ENCODE results near the gene TRIAP1.
"Not testable (repeated sequence)": the region's sequence is repeated elsewhere in the genome, so short reads cannot be mapped to it uniquely, and the experiment has no call there.

TRIAP1 gene
- total RNA-seq: 12.9 to 24.0 (median 20.9) reads per million in 3 donors

DNA sequence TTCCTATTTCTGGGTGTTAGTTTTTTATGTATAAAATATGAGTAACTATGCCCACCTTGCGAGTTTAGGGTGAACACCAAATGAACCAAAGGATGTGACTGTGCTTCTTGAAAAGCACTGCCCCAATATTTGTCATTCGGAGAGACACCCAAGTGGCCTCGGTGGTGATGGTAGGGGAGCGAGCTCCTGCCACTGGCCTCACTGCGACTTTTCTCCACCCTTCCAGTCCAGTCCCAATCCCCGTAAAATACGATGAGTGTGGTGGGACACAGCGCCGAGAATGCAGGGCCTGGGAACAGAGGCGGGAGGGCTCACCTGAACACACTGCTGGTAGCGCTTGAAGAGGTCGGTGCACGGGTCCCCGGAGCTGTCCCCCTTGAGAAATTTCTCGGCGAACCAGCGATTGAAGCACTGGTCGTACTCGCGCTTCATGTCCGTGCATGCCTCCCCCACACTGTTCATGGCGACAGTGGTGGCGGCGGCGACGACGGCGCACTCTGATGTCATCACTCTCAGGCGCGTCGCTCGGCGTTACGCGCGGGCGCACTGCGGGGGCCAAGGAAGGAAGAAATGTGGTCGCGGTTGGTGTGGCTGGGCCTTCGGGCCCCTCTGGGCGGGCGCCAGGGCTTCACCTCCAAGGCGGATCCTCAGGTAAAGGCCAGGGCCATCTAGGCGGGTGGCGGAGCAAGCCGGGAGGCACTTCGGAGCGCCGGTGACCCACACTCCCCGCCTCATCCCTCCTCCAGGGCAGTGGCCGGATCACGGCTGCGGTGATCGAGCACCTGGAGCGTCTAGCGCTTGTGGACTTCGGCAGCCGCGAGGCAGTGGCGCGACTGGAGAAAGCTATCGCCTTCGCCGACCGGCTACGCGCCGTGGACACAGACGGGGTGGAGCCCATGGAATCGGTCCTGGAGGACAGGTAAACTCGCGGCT is at the start of gene TRIAP1, which contains the start of gene GATC:
Gene TRIAP1, minus strand, starts transcription at position 474 of the 933 bp plus-strand sequence. Its CDS starts 12 bp downstream, at position 462.
Gene GATC, plus strand, starts transcription at position 534 of the 933 bp plus-strand sequence. Its CDS starts 37 bp downstream, at position 571.
- Histone ChIP-seq H3K4me3 (ENCODE audit: insufficient read depth, low read depth, low read length, poor library complexity, severe bottlenecking) (peak within 1 kb of the TSS; percentile 99), H3K4me1 (ENCODE audit: control insufficient read depth, insufficient read depth, low read length, poor library complexity, severe bottlenecking) (peaks cover 7% of the 10 kb centered on the region), H3K27me3 (replicated peaks; ENCODE audit: control insufficient read depth, insufficient read depth, low read length, poor library complexity, severe bottlenecking) (no peaks in the 10 kb centered on the region), H3K9me3 (ENCODE audit: control insufficient read depth, low read length) (no peaks in the 10 kb centered on the region), H3K36me3 (ENCODE audit: control insufficient read depth, insufficient read depth, low read length) (peaks cover 14% of the 10 kb centered on the region), H3K27ac (ENCODE audit: insufficient read depth, low read length, poor library complexity, severe bottlenecking) (peak within 1 kb of the TSS; percentile 85)
- DNase-seq: peak; percentile 75 to 79 (median 79)

DNA sequence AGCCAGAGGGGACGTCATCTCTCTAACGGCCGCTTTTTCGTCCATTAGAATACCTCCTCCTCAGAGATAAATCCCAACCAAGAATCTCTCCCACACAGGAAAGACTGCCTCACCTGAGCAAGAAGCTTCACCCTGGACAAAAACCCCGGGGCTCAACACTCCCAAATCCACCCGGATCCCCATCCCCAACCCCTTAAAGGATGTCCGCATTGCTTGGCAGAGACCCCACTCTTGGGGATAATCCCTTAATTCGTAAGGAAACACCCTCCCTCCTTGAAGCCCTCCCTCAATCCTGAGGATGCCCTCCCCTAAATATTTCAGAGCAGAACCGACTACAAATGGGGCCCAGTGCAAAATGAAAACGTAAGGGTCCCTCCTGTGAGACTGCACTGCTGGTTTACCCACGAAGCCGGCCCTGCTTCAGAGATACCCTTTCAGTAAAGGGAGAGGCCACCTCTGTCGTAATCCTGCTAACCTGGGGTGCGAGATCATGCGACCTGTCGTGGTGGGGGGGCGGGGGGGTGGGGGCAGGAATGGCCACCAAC is 49.1 kb upstream of the TRIAP1 start:
- H3K9me3 ChIP-seq (ENCODE audit: control insufficient read depth, low read length): no peaks in the 10 kb centered on the region
- H3K27ac ChIP-seq (ENCODE audit: insufficient read depth, low read length, poor library complexity, severe bottlenecking): peak overlapping the region; percentile 81
- DNase-seq: no peak
- no peaks in the 10 kb centered on the region for H3K36me3 ChIP-seq (ENCODE audit: control insufficient read depth, insufficient read depth, low read length)
- peaks cover 16% of the 10 kb centered on the region for H3K4me1 ChIP-seq (ENCODE audit: control insufficient read depth, insufficient read depth, low read length, poor library complexity, severe bottlenecking)
- no peaks in the 10 kb centered on the region for H3K27me3 ChIP-seq (replicated peaks; ENCODE audit: control insufficient read depth, insufficient read depth, low read length, poor library complexity, severe bottlenecking)
- H3K4me3 ChIP-seq (ENCODE audit: insufficient read depth, low read depth, low read length, poor library complexity, severe bottlenecking): peak overlapping the region; percentile 91

DNA sequence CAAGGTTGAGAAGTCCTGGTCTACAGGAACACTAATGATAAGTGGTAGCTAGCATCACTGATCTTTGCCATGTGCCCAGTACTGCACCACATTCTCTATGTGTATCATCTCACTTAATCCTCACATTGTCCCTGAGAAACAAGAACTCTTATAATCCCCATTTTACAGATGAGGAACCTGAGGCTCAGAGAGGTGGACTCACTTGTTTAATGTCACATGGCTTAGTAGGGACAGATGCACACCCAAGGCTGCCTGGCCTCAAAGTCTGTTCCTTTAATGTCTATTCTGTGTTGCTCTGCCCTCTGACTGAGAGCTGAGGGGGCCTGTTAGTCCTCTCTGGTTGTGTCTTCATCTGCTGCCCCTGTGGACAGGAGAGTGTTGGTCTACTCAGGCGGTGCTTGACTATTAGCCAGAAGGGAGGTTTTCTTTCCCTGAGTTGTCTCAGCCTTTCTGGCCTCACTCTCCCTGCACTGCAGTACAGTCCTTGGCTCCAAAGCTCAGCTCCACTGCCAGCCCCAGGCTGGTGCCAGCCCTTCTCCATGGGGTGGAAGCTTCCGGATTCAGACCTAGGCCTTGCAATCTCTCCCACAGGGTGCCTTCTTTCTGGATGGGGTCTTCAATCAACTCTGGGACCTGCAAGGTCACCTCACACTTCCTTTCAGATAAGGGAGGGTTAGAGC is 44.8 kb upstream of the TRIAP1 start:
- DNase-seq: no peak
- H3K27me3 ChIP-seq (replicated peaks; ENCODE audit: control insufficient read depth, insufficient read depth, low read length, poor library complexity, severe bottlenecking): no peaks in the 10 kb centered on the region
- peaks cover 4% of the 10 kb centered on the region for H3K4me1 ChIP-seq (ENCODE audit: control insufficient read depth, insufficient read depth, low read length, poor library complexity, severe bottlenecking)
- H3K4me3 ChIP-seq (ENCODE audit: insufficient read depth, low read depth, low read length, poor library complexity, severe bottlenecking): no peak overlapping the region
- H3K9me3 ChIP-seq (ENCODE audit: control insufficient read depth, low read length): no peaks in the 10 kb centered on the region
- no peak overlapping the region for H3K27ac ChIP-seq (ENCODE audit: insufficient read depth, low read length, poor library complexity, severe bottlenecking)
- H3K36me3 ChIP-seq (ENCODE audit: control insufficient read depth, insufficient read depth, low read length): no peaks in the 10 kb centered on the region

DNA sequence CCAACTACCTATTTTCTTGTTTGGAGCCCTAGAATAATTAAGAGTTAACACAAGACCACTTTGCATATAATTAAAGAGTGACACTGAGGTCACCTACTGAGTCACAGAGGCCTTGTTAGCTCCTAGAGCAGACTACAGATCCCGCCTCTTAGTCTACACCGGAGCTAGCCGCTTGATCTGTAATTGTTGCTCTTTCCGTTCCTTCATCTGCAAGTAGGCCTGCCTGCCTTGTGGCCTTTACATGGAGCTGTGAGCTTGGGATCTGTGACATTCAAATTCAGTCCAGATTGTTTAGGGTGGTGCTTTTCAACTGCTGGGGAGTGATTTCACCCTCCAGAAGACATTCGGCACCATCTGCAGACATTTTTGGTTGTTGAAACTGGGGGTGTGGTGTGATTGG is 44.1 kb upstream of the TRIAP1 start:
- H3K27ac ChIP-seq (ENCODE audit: insufficient read depth, low read length, poor library complexity, severe bottlenecking): no peak overlapping the region
- no peaks in the 10 kb centered on the region for H3K36me3 ChIP-seq (ENCODE audit: control insufficient read depth, insufficient read depth, low read length)
- DNase-seq: no peak
- H3K9me3 ChIP-seq (ENCODE audit: control insufficient read depth, low read length): no peaks in the 10 kb centered on the region
- no peaks in the 10 kb centered on the region for H3K27me3 ChIP-seq (replicated peaks; ENCODE audit: control insufficient read depth, insufficient read depth, low read length, poor library complexity, severe bottlenecking)
- no peak overlapping the region for H3K4me3 ChIP-seq (ENCODE audit: insufficient read depth, low read depth, low read length, poor library complexity, severe bottlenecking)
- peaks cover 3% of the 10 kb centered on the region for H3K4me1 ChIP-seq (ENCODE audit: control insufficient read depth, insufficient read depth, low read length, poor library complexity, severe bottlenecking)

DNA sequence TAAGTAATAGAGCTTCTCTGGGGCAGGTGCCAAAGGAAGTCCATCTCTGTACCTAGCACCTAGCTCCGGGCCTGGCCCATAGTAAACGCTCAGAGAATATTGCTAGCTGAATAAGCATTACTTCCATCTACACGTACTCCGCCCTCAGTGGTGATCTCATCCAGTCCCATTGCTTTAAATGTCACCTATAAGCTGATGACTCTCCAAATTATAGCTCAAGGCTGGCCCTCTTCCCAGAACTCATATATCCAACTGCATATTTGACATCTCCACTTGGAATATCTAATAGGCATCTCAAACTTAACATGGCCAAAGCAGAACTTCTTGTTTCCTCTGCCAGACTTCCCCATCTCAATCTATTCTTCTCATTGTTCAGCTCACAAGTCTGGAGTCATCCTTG is 42.8 kb upstream of the TRIAP1 start:
- DNase-seq: no peak
- Histone ChIP-seq H3K4me1 (ENCODE audit: control insufficient read depth, insufficient read depth, low read length, poor library complexity, severe bottlenecking) (no peaks in the 10 kb centered on the region), H3K4me3 (ENCODE audit: insufficient read depth, low read depth, low read length, poor library complexity, severe bottlenecking) (no peak overlapping the region), H3K27ac (ENCODE audit: insufficient read depth, low read length, poor library complexity, severe bottlenecking) (no peak overlapping the region), H3K27me3 (replicated peaks; ENCODE audit: control insufficient read depth, insufficient read depth, low read length, poor library complexity, severe bottlenecking) (no peaks in the 10 kb centered on the region), H3K9me3 (ENCODE audit: control insufficient read depth, low read length) (no peaks in the 10 kb centered on the region), H3K36me3 (ENCODE audit: control insufficient read depth, insufficient read depth, low read length) (no peaks in the 10 kb centered on the region)

DNA sequence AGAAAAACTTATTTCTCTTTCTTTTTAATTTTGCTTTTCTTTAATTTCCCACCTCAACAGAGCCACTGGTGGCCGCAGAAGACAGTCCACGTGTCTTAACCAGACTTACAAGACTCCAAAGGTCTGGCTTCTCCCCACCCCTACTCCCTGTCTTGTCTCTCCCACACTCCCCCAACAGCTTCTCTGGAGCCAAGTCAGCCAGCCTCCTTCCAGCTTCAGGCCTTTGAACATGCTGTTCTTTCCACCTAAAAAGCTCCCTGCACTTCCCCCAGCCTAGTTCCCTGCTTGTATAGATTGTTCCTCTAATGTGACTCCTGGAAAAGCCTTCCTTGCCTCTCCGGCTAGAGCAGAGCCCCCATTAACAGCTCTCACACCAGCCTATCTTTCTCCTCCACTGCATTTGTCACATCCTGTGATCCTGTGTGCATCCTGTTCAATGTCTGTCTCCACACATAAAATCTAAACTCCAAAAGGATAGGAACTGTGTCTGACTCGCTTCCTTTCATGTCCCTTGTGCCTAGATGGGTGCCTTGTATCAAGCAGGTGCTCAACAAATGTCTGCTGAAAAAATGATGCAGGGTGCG is 42.0 kb upstream of the TRIAP1 start:
- no peak overlapping the region for H3K4me3 ChIP-seq (ENCODE audit: insufficient read depth, low read depth, low read length, poor library complexity, severe bottlenecking)
- no peaks in the 10 kb centered on the region for H3K36me3 ChIP-seq (ENCODE audit: control insufficient read depth, insufficient read depth, low read length)
- H3K27ac ChIP-seq (ENCODE audit: insufficient read depth, low read length, poor library complexity, severe bottlenecking): no peak overlapping the region
- DNase-seq: no peak
- H3K4me1 ChIP-seq (ENCODE audit: control insufficient read depth, insufficient read depth, low read length, poor library complexity, severe bottlenecking): no peaks in the 10 kb centered on the region
- H3K27me3 ChIP-seq (replicated peaks; ENCODE audit: control insufficient read depth, insufficient read depth, low read length, poor library complexity, severe bottlenecking): no peaks in the 10 kb centered on the region
- H3K9me3 ChIP-seq (ENCODE audit: control insufficient read depth, low read length): no peaks in the 10 kb centered on the region

DNA sequence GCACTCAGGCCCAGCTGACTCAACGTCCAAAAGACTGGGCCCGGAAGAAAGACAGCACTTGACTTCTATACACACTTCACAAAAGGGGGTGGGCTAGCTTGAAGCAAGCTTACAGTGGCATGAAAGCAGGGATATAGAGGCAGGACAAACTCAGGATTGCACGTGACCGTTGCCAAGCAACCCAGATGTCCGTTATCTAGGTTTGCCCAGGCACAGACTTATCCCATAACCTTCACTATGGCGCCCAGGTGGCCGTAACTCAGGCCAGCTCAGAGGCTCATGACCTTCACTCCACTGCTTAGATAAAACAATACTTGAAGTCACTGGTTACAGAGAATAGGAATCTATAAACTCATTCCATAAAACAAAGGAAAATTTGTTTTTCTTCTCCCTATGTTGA is 41.4 kb upstream of the TRIAP1 start:
- not testable (repeated sequence) for H3K36me3 ChIP-seq (ENCODE audit: control insufficient read depth, insufficient read depth, low read length); H3K4me1 ChIP-seq (ENCODE audit: control insufficient read depth, insufficient read depth, low read length, poor library complexity, severe bottlenecking); H3K4me3 ChIP-seq (ENCODE audit: insufficient read depth, low read depth, low read length, poor library complexity, severe bottlenecking); H3K27me3 ChIP-seq (replicated peaks; ENCODE audit: control insufficient read depth, insufficient read depth, low read length, poor library complexity, severe bottlenecking); DNase-seq; H3K9me3 ChIP-seq (ENCODE audit: control insufficient read depth, low read length); H3K27ac ChIP-seq (ENCODE audit: insufficient read depth, low read length, poor library complexity, severe bottlenecking)

DNA sequence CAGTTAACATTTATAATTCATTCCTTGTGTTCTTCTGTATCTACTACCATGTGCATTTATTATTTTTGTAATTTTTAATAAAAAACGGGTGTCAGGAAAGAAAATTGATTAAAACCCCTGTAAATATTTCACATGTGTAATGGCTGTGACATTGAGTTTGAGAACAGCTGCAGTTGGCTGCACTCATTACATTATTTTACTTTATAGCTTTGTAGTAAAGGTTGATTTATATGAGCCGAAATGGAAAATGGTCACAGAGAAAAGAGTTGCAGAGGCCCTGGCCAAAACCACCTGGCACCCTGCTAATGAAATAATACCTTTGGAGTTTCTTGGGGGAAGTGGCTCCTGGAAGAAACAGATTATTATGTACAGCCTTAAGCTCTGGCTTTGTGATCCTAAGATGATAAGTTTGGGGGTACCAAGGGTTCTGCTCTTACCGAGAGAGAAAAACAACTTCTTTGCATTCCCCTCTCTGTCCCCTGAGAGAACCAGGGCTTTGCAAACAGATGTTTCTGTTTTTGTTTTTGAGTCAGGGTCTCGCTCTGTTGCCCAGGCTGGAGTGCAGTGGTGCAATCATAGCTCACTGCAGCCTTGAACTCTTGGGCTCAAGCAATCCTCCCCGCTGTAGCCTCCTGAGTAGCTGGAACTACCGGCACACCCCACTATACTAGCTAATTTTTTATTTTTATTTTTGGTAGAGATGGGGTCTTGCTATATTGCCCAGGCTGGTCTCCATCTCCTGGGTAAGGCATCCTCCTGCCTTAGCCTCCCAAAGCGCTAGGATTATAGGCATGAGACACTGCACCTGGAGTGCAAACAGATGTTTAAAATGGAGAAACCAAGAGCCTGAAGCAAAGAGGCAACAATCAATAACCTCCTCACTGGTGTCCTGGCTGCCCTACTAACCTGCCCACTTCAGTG is 40.0 kb upstream of the TRIAP1 start:
- H3K36me3 ChIP-seq (ENCODE audit: control insufficient read depth, insufficient read depth, low read length): no peaks in the 10 kb centered on the region
- H3K9me3 ChIP-seq (ENCODE audit: control insufficient read depth, low read length): no peaks in the 10 kb centered on the region
- H3K4me3 ChIP-seq (ENCODE audit: insufficient read depth, low read depth, low read length, poor library complexity, severe bottlenecking): no peak overlapping the region
- H3K4me1 ChIP-seq (ENCODE audit: control insufficient read depth, insufficient read depth, low read length, poor library complexity, severe bottlenecking): no peaks in the 10 kb centered on the region
- H3K27ac ChIP-seq (ENCODE audit: insufficient read depth, low read length, poor library complexity, severe bottlenecking): no peak overlapping the region
- no peaks in the 10 kb centered on the region for H3K27me3 ChIP-seq (replicated peaks; ENCODE audit: control insufficient read depth, insufficient read depth, low read length, poor library complexity, severe bottlenecking)
- DNase-seq: no peak

DNA sequence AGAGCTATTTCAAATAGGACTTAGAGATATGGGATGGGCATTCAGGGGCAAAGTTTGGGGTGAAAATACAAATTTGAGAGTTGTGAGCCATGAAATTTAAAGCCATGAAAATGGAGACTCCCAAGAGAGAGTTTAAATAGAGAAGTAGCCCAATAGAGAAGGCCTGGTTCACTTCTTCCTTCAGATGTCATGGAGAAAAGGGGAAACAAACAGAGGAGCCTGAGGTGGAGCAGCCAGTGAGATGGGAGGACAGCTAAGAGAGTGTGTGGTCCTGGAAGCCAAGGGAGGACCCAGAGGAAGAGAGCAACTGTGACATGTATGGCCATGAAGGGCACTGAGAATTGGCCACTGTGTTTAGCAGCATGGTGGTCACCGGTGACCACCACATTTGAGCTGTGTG is 37.4 kb upstream of the TRIAP1 start:
- DNase-seq: no peak
- Histone ChIP-seq H3K36me3 (ENCODE audit: control insufficient read depth, insufficient read depth, low read length) (no peaks in the 10 kb centered on the region), H3K4me1 (ENCODE audit: control insufficient read depth, insufficient read depth, low read length, poor library complexity, severe bottlenecking) (no peaks in the 10 kb centered on the region), H3K27ac (ENCODE audit: insufficient read depth, low read length, poor library complexity, severe bottlenecking) (no peak overlapping the region), H3K9me3 (ENCODE audit: control insufficient read depth, low read length) (no peaks in the 10 kb centered on the region), H3K27me3 (replicated peaks; ENCODE audit: control insufficient read depth, insufficient read depth, low read length, poor library complexity, severe bottlenecking) (no peaks in the 10 kb centered on the region), H3K4me3 (ENCODE audit: insufficient read depth, low read depth, low read length, poor library complexity, severe bottlenecking) (no peak overlapping the region)

All from effector memory CD4-positive, alpha-beta T cell (primary cell).